ENCODE data around the gene UBE4B.

UBE4B gene

GRCh38 chr1:10108948-10109708, 76.4 kb downstream of the UBE4B start:
- DNase-seq (ENCODE audit: low read depth in 2 of 3, low spot score in 2 of 3) = no peak

DNA sequence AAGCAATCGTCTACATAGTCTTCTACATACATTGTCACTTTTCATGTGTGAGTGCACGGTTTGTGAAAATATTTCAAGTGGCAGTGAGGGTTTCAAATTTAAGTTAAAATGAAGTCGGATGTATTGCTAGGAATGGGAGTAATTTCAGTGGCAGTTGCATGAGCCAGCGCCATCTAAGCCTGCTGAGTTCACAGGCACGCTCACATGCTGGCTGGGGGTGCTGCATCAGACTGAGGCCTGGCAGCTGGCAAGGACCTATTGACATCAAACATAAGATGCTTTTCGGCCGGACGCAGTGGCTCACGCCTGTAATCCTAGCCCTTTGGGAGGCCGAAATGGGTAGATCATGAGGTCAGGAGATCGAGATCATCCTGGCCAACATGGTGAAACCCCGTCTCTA, 80.7 kb downstream of the UBE4B start:
- no peak for DNase-seq (ENCODE audit: low read depth in 2 of 3, low spot score in 2 of 3)

GRCh38 chr1:10114746-10115145, 82.0 kb downstream of the UBE4B start:
- no peak for DNase-seq (ENCODE audit: low read depth in 2 of 3, low spot score in 2 of 3)

GRCh38 chr1:10117132-10117531, 84.4 kb downstream of the UBE4B start:
- DNase-seq (ENCODE audit: low read depth in 2 of 3, low spot score in 2 of 3) = no peak

GRCh38 chr1:10117865-10118264, 85.1 kb downstream of the UBE4B start:
- no peak for DNase-seq (ENCODE audit: low read depth in 2 of 3, low spot score in 2 of 3)

DNA sequence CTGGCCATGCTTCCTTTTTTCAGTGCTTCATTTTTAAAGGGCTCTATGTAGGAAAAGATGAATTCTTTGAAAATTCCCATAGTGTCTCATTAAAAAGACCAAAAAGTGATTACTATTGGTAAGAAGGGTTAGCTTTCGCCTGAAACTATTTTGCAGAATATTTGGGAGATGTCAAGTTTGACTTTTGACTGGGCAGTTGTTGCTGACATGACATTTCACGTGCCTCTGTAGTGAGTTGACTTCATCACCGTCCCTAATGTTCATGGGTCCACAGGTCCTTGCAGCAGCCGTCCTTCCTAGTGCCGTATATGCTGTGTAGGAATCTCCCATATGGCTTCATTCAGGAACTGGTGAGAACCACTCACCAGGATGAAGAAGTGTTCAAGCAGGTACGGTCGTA, 88.9 kb downstream of the UBE4B start:
- no peak for DNase-seq (ENCODE audit: low read depth in 2 of 3, low spot score in 2 of 3)

GRCh38 chr1:10122926-10123325, 90.2 kb downstream of the UBE4B start:
- DNase-seq (ENCODE audit: low read depth in 2 of 3, low spot score in 2 of 3) = no peak

DNA sequence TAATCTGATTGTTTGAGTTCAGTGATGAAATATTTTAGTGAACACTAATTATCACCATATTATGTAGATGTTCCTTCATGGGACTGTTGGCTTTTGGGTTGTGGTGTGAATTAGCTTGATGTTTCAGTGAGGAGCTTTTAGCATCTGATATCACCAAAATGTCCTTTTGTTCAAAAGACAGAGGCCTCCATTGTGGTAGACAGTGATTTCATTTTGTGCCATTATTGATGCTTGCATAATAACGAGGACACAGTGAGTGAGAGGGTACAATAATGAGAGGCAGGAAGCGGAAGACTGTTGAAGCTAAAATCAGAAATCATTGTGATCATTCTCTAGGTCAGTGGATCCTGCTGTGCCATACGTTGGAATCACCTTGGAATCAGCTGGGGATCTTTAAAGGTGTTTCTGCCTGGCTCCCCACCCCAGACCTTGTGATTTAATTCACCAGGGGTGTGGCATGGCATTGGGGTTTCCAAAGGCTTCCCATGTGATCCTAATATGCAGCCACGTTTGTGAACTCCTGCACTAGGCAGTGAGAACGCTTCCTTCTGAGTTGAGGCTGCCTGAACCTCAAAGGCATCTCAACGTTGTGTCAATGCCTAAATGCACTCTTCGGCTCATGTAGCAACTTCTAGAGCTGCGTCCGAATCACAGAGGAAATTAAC, 95.5 kb downstream of the UBE4B start:
- DNase-seq (ENCODE audit: low read depth in 2 of 3, low spot score in 2 of 3) = no peak

DNA sequence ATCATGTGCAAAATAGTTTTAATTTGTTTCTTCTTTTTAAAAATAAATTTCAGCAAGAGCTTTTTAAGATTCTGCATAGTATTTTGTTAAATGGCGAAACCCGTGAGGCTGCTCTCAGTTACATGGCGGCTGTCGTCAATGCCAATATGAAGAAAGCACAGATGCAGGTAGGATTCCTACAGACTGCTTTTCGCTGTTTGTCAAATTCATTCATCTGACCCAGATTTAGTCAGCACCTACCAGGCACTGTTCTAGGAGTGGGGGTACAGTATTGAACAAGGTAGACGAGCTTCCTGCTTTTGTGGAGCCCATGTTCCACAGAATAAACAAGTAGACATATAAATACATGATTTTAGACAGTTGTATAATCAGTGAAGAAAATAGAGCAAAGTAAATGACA, 99.6 kb downstream of the UBE4B start:
- no peak for DNase-seq (ENCODE audit: low read depth in 2 of 3, low spot score in 2 of 3)

DNA sequence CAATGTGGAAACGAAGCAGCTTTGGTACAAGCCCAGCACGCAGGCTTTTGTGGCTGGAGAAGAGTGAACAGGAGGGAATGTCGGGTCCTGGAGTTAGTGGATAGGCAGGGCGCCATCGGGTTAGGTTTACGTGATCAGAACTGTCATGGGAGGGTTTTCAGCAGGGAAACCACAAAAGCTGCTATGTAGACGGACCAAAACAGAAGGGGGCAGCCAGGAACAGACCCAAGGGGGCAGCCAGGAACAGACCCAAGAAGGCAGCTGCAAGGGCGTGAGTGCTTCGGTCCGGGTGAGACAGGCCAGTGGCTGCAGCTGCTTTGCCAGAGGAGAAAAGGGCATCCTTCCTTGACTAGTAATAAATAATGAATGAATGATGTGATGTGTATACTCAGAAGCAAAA, 100.1 kb downstream of the UBE4B start:
- no peak for DNase-seq (ENCODE audit: low read depth in 2 of 3, low spot score in 2 of 3)

GRCh38 chr1:10140981-10141380, 108.2 kb downstream of the UBE4B start:
- no peak for DNase-seq (ENCODE audit: low read depth in 2 of 3, low spot score in 2 of 3)

- DNase-seq (ENCODE audit: low read depth in 2 of 3, low spot score in 2 of 3) = no peak
Observed at GRCh38 chr1:10143961-10144485, 111.3 kb downstream of the UBE4B start.

- no peak for DNase-seq (ENCODE audit: low read depth in 2 of 3, low spot score in 2 of 3)
Observed at GRCh38 chr1:10146391-10146790, 113.6 kb downstream of the UBE4B start.

GRCh38 chr1:10149231-10149630, 116.5 kb downstream of the UBE4B start:
- DNase-seq (ENCODE audit: low read depth in 2 of 3, low spot score in 2 of 3) = no peak

DNA sequence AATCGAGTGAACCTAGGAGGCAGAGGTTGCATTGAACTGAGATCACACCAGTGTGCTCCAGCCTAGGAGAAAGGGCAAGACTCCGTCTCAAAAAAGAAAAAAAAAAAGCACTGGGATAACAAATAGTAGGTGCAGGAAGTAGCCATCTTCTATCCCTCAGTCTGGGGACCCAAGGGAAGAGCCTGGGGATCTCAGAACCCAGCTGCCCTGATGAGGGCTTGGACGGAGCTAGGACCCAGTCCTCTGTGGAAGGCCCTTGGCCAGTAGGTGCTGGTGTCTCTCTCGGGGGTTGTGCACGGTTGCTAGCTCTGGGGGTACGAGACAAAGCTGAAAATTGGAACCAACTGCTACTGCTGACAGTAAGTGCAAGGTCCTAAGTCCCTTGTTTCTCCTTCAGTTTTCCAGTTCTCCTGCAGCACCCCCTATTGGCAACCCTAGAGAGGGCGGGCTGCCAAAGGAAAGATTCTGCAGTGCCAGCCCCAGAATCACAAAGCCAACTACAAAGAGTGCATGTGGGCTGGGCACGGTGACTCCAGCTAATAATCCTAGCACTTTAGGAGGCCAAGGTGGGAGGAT, 120.0 kb downstream of the UBE4B start:
- DNase-seq (ENCODE audit: low read depth in 2 of 3, low spot score in 2 of 3) = no peak

GRCh38 chr1:10155087-10155712, 122.4 kb downstream of the UBE4B start:
- no peak for DNase-seq (ENCODE audit: low read depth in 2 of 3, low spot score in 2 of 3)

GRCh38 chr1:10160173-10160572, 127.4 kb downstream of the UBE4B start:
- no peak for DNase-seq (ENCODE audit: low read depth in 2 of 3, low spot score in 2 of 3)

DNA sequence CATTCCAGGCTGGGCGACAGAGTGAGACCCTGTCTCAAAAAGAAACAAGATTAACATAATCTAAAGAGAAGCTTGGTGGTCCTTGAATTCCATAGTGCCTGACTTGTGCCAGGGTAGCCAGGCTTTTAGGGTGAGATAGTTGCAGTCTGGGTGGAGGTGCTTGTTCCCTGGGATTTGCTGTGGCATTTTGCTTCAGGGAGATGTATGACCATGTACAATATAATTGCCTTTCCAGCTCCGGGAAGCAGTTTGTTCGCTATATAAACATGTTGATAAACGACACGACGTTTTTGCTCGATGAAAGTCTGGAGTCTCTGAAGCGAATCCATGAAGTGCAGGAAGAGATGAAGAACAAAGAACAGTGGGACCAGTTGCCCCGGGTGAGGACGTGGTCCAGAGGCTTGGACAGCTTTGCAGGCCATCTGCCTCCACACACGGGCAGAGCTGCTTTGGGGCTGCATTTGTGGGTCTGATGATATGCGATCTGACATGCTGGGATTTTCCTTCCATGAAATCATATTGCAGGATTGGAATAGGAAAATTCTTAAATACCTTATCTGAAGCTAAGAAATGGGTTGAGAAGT, 128.2 kb downstream of the UBE4B start:
- no peak for DNase-seq (ENCODE audit: low read depth in 2 of 3, low spot score in 2 of 3)

GRCh38 chr1:10161541-10162290, 129.0 kb downstream of the UBE4B start:
- DNase-seq (ENCODE audit: low read depth in 2 of 3, low spot score in 2 of 3) = no peak

- no peak for DNase-seq (ENCODE audit: low read depth in 2 of 3, low spot score in 2 of 3)
Observed at GRCh38 chr1:10168912-10169514, 136.3 kb downstream of the UBE4B start.
